Progenitor cell of endocrine pancreas (in vitro differentiated cells): ENCODE data around the gene LCP2. TPM values are rescaled to one million over a fixed set of nuclear protein-coding genes. Genes with fewer than 3 reads are reported as not detected.

Source experiments
- DNase-seq: peaks from one replicate; pipeline ENCODE4 v3.0.0; 2021; ENCODE audit warnings: low spot score; ENCODE audit not compliant: unreplicated experiment
- H3K27ac Mint-ChIP-seq: 2 replicates; pipeline ENCODE4 v1.8.0; 2021; ENCODE audit warnings: mild to moderate bottlenecking, moderate library complexity, mixed read lengths
- H3K27me3 Mint-ChIP-seq: 2 replicates; pipeline ENCODE4 v1.8.0; 2021; ENCODE audit warnings: mixed read lengths
- H3K36me3 Mint-ChIP-seq: 2 replicates; pipeline ENCODE4 v1.8.0; 2022; ENCODE audit warnings: mixed read lengths; ENCODE audit not compliant: insufficient read depth
- H3K4me1 Mint-ChIP-seq: 2 replicates; pipeline ENCODE4 v1.8.0; 2021; ENCODE audit warnings: low read depth, mixed read lengths
- H3K4me3 Mint-ChIP-seq: 2 replicates; pipeline ENCODE4 v1.8.0; 2021; ENCODE audit warnings: low read depth, mild to moderate bottlenecking, moderate library complexity, mixed read lengths
- H3K9me3 Mint-ChIP-seq: 2 replicates; pipeline ENCODE4 v1.8.0; 2021; ENCODE audit warnings: low read depth, mixed read lengths
- total RNA-seq: library from RNA; stranded (reverse); gene quantifications from 2 replicates; pipeline ENCODE4 v1.2.1, GENCODE V29; 2021
- TF ChIP-seq, protein P1 (sequence below): fragments of 200-600 bp; sonication (generic); IDR thresholded peaks from one replicate; pipeline ENCODE4 v1.5.0; 2021; ENCODE audit warnings: antibody characterized with exemption, mild to moderate bottlenecking; ENCODE audit not compliant: unreplicated experiment

Gene LCP2
- total RNA-seq, 1 donor from 2014 or later, result not detected

- H3K4me1 Mint-ChIP-seq, result no peaks in the 10 kb centered on the region
- TF ChIP-seq, protein P1, sequence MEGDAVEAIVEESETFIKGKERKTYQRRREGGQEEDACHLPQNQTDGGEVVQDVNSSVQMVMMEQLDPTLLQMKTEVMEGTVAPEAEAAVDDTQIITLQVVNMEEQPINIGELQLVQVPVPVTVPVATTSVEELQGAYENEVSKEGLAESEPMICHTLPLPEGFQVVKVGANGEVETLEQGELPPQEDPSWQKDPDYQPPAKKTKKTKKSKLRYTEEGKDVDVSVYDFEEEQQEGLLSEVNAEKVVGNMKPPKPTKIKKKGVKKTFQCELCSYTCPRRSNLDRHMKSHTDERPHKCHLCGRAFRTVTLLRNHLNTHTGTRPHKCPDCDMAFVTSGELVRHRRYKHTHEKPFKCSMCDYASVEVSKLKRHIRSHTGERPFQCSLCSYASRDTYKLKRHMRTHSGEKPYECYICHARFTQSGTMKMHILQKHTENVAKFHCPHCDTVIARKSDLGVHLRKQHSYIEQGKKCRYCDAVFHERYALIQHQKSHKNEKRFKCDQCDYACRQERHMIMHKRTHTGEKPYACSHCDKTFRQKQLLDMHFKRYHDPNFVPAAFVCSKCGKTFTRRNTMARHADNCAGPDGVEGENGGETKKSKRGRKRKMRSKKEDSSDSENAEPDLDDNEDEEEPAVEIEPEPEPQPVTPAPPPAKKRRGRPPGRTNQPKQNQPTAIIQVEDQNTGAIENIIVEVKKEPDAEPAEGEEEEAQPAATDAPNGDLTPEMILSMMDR, result no peak
- H3K27ac Mint-ChIP-seq, result no peak overlapping the region
Observed at GRCh38 chr5:170329524-170329923, 31.9 kb upstream of the LCP2 start.

DNA sequence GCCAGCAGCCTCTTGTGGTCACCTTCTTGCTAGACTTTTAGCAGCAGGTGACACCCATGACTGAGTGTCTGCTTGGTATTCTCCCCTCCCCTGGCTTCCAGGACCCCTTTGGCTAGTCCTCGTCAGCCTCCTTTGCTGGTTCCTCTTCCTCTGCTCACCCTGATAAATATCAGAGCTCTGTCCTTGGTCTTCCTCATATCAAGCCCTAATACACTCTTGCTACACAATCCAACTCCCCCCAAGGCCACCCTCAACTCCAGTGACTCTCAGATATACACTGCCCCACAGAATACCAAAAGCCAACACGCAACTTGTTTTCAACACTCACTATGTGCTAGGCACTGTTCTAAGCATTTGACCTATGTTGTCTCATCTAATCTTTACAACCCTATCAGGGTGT is 30.3 kb upstream of the LCP2 start:
- H3K9me3 Mint-ChIP-seq, result no peaks in the 10 kb centered on the region
- H3K4me1 Mint-ChIP-seq, result no peaks in the 10 kb centered on the region
- peaks cover 5% of the 10 kb centered on the region for H3K27me3 Mint-ChIP-seq
- H3K36me3 Mint-ChIP-seq, result no peaks in the 10 kb centered on the region
- TF ChIP-seq, protein P1, result no peak
- DNase-seq, result no peak
- no peak overlapping the region for H3K4me3 Mint-ChIP-seq
- H3K27ac Mint-ChIP-seq, result no peak overlapping the region

More at GRCh38 chr5:170329524-170329923, 31.9 kb upstream of the LCP2 start:
- peaks cover 19% of the 10 kb centered on the region for H3K27me3 Mint-ChIP-seq
- H3K4me3 Mint-ChIP-seq, result no peak overlapping the region
- no peak for DNase-seq
- H3K9me3 Mint-ChIP-seq, result no peaks in the 10 kb centered on the region
- no peaks in the 10 kb centered on the region for H3K36me3 Mint-ChIP-seq

DNA sequence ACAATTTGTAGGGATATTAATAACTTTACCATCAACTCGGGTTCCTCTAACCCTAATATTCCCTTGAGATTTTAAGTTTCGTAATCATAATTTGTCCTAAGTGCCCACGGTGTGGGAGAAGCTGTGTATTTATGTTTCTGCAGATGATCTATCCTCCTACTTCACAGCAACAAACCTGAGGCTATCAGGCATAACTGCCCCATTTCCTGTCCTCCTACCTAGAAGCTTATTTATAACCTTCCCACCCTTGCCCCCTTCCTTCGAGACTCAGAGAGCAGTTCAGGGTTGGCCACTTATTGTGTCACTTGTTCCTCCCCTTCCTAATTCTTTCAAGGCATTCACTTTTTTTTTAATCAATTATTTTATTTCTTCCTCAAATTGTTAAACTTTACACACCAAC is 29.6 kb upstream of the LCP2 start:
- no peak overlapping the region for H3K27ac Mint-ChIP-seq
- no peaks in the 10 kb centered on the region for H3K4me1 Mint-ChIP-seq
- no peaks in the 10 kb centered on the region for H3K36me3 Mint-ChIP-seq
- H3K27me3 Mint-ChIP-seq, result peaks cover 5% of the 10 kb centered on the region
- no peaks in the 10 kb centered on the region for H3K9me3 Mint-ChIP-seq
- H3K4me3 Mint-ChIP-seq, result no peak overlapping the region
- DNase-seq, result no peak
- TF ChIP-seq, protein P1, result no peak

DNA sequence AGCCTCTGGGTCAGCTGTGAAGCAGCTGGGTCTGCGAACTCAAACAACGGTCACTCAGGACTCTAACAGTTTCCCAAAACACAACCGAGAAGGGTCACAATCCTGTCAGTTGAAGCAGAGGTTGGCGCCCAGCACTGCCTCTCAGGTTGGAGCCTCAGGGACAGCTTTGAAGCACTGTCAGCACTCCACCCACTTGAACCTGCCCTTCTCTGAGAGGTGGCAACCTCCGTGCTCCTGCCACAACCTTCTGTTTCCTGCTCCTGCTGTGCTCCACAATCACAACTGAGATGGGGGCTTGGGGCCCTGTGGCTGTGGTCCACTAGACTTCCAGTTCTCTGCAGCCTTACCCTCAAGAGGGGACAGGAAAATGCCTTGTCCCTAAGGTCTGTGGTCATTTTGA is 21.7 kb upstream of the LCP2 start:
- TF ChIP-seq, protein P1, result no peak
- no peaks in the 10 kb centered on the region for H3K36me3 Mint-ChIP-seq
- H3K27ac Mint-ChIP-seq, result no peak overlapping the region
- no peaks in the 10 kb centered on the region for H3K9me3 Mint-ChIP-seq
- peaks cover 5% of the 10 kb centered on the region for H3K4me1 Mint-ChIP-seq
- peaks cover 25% of the 10 kb centered on the region for H3K27me3 Mint-ChIP-seq
- no peak overlapping the region for H3K4me3 Mint-ChIP-seq
- no peak for DNase-seq

GRCh38 chr5:170317499-170317898 is 19.9 kb upstream of the LCP2 start:
- H3K27ac Mint-ChIP-seq, result no peak overlapping the region
- H3K4me3 Mint-ChIP-seq, result no peak overlapping the region
- no peaks in the 10 kb centered on the region for H3K9me3 Mint-ChIP-seq
- DNase-seq, result no peak
- H3K4me1 Mint-ChIP-seq, result peaks cover 5% of the 10 kb centered on the region
- peaks cover 29% of the 10 kb centered on the region for H3K27me3 Mint-ChIP-seq
- TF ChIP-seq, protein P1, result no peak
- no peaks in the 10 kb centered on the region for H3K36me3 Mint-ChIP-seq
